ENCODE measurements around the gene TEX10. TPM values are rescaled to one million over a fixed set of nuclear protein-coding genes. Genes with fewer than 3 reads are reported as not detected.
"Not testable (repeated sequence)": the region's sequence is repeated elsewhere in the genome, so short reads cannot be mapped to it uniquely, and the experiment has no call there.

Gene TEX10
- 27.9 and 31.4 TPM in 2 replicates for total RNA-seq
- 12.1 TPM for polyA plus RNA-seq (2012)

DNA sequence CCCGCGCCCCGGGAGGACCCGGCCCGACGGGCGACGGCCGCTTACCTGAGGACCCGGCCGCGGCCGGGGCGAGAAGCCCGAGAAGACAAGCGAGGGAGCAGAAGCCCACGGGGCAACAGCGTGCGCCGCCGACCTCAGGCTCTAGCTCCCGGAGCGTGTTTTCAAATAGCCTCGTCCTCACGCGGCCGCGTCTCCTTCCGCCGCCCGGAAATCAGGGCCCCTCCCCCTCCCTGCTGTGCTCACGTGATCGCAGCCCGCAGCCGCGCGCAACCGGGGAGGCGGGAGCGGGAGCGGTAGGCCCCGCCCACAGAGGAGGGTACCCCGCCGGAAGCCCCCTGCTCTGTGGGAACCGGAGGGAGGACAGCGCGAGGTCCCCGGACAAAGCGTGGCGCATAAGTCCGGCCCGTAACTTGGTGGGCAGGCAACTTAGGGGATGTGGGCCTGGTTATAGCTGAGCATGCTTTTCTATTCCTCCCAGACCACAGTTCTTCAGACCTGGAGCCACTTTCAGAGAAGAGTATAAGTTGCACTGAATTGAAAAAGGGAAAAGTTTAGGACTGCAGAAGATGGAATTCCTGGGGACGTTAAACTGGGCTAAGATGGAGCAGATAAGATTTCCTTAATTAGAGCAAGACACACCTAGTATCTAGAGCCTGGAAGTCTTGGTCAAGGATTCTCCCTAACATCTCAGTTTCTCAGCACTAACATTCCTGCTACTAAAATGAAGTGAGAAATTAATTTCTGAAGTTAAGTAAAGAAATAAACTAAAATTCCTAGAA, at the start of gene TEX10:
Gene TEX10 (minus strand): TSS at position 216 of the 779 bp plus-strand sequence. CDS start 3,579 bp downstream, outside the sequence.
- DNase-seq (ENCODE audit: low read depth), result peak; percentile 90

DNA sequence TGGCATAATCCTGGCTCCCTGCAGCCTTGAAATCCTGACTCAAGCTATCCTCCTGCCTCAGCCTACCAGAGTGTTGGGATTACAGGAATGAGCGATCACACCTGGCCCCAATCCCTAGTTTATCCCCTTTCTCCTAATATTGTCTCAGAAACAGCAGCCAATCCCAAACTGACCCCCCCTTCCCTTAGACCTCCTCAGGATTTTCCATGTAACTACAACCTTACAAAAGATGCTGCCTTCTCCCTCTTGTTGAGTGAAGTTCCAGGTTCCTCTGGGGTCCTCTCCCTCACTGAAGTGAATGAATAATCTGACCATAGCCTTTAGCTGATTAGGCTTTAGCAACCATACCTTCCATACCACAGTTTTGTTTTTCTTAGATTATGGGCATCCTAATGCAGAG, 48.3 kb upstream of the TEX10 start:
- no peak for DNase-seq (ENCODE audit: low read depth)

DNA sequence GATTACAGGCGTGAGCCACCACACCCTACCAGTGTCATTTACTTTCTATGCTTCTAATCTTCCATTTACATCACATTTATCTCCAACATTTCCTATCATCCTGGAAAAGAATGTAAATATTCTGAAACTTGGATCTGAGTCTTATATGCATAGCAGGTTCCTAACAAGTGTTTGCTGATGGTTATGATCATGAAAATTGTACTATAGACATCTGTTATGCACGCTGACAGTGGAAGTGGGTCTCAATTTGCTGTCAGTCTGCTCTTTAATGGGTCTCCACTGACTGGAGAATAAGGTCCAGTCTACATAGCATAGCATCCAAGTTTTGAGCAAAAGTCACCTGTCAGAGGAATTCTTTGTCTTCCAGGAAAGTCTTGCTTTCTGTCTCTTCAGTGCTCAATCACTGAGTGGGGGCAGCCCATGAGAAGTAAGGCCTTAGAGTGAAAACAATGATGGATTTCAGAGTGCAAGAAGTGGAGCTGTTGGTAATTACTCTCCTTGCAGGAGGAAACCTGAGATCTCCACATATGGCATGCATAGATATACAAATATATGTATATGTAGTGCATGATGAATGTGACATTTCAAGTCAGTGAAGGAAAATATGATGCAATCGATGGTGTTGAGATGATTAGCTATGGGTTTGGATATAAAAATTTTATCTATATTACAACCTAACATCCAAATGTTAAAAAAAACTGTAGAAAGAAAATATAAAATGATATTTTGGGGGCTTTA, 45.0 kb upstream of the TEX10 start:
- no peak for DNase-seq (ENCODE audit: low read depth)

DNA sequence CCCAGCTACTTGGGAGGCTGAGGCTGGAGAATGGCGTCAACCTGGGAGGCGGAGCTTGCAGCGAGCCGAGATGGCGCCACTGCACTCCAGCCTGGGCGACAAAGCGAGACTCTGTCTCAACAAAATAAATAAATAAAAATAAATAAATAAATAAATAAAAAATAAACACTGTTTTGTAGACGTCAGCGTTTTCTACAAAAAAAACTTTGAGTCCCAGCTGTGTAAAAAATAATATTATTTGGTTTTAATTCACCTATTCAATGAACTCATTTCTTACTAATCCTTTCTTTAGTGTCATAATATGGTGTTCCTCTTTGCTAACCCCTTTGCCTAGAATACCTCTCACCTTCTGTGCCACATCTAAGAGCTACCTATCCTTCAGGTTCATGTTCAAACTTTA, 44.0 kb upstream of the TEX10 start:
- no peak for DNase-seq (ENCODE audit: low read depth)

DNA sequence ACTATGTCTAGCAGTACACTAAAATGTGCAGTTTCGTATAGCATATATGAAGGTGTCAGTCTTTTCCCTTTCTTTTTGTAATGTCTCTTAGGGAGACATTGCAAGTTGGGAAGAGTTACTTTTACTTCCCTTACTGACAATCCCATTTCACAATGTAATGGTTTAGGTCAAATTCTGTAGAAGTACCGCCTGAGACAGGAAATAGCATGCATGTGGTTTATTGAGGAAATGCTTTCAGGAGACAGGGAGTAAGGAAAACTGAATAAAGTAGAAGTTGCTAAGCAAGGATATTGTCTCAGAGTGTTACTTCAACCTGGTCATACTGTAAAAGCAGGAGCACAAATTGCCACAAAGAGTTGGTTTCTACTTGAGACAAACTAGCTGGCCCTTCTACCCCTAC, 42.1 kb upstream of the TEX10 start:
- DNase-seq (ENCODE audit: low read depth), result no peak

DNA sequence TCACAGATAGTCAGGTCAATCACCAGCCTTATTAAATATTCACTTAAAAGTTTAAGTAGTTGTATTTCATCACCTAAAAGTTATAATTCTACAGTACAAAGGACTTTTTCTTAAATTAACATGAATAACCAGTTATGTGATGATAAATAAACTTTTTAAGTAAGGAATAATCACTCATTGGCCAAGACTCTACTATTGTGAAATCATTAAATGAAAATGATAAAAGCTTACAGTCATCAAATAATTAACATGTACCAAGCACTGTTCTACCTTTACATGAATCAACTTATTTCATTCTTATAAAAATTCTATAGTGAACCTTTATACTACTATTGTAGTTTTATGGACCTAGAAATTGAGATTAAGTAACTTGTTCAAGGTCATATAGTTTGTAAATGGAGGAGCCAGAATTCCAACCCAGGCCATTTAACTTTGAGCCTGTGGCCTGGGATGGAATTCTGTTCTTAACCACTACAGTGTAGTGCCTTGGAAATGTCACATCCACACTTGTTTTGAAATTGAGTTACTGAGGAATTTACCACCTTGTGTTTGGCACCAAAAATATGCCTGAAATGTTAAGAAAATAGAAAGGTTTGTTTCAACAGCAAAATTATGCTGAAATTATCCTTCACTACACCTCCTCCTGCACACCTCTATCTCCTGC, 41.4 kb upstream of the TEX10 start:
- peak; percentile 31 for DNase-seq (ENCODE audit: low read depth)

DNA sequence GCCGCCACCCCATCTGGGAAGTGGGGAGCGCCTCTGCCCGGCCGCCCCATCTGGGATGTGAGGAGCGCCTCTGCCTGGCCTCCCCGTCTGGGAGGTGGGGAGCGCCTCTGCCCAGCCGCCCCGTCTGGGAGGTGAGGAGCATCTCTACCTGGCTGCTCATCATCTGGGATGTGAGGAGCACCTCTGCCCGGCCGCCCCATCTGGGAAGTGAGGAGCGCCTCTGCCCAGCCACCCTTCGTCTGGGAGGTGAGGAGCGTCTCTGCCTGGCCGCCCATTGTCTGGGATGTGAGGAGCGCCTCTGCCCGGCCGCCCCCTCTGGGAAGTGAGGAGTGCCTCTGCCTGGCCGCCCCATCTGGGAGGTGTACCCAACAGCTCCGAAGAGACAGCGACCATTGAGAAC, 40.2 kb upstream of the TEX10 start:
- DNase-seq (ENCODE audit: low read depth), result not testable (repeated sequence)

DNA sequence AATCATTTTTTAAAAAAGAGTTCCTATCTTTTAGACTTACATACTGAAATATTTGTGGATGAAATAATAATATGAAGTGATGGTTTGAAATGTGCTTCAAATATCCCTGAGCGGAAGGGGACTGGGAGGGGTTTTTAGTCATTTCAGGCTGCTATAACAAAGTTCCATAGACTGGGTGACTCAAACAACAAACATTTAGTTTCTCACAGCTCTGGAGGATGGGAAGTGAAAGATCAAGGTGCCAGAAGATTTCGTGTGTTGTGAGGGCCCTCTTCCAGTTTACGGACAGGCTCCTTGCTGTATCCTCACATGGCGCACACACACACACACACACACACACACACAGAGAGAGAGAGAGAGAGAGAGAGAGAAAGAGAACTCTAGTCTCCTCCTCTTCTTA, 27.1 kb upstream of the TEX10 start:
- DNase-seq (ENCODE audit: low read depth), result peak; percentile 60

DNA sequence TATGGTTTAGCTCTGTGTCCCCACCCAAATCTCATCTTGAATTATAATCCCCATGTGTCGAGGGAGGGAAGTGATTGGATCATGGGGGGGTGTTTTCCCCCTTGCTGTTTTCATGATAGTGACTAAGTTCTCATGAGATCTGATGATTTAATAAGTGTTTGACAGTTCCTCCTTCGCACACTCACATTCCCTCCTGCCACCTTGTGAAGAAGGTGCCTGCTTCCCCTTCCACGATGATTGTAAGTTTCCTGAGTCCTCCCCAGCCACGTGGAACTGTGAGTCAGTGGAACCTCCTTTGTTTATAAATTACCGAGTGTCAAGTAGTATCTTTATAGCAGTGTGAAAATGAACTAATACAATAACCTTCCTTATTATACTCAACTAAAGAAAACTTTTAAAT, 24.3 kb upstream of the TEX10 start:
- no peak for DNase-seq (ENCODE audit: low read depth)

DNA sequence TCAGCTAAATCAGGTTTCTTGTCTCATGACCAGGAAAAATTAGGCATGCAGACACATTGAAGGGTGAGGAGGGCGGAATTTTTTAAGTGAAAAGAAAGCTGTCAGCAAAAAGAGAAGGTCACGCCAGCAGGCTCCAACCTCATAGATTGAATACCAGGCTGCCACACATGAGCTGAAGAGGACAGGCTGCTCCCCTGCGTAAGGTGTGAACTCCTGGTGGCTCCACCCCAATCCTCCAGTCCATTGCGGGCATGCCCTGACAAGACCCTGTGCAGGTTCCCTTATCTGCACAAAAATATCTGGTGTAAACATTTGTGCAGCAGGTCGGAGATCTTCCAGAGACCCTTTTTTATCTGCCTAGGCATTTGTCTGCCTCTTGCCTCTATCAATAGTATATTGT, 22.9 kb upstream of the TEX10 start:
- no peak for DNase-seq (ENCODE audit: low read depth)

DNA sequence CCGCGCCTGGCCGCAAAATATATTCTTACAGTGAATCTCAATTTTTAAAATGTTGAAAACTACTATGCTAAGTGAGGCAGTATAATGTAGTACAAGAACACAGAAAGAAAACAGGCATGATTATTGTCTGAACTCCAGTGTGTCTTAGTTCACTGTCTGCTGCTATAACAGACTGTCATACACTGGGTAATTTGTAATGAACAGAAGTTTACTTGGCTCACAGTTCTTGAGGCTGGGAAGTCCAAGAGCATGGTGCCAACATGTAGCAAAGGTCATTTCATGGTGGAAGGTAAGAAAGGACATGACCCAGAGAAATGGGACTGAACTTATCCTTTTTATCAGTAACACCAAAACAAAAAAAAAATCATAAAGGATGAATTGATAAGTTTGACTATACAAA, 19.9 kb upstream of the TEX10 start:
- no peak for DNase-seq (ENCODE audit: low read depth)

DNA sequence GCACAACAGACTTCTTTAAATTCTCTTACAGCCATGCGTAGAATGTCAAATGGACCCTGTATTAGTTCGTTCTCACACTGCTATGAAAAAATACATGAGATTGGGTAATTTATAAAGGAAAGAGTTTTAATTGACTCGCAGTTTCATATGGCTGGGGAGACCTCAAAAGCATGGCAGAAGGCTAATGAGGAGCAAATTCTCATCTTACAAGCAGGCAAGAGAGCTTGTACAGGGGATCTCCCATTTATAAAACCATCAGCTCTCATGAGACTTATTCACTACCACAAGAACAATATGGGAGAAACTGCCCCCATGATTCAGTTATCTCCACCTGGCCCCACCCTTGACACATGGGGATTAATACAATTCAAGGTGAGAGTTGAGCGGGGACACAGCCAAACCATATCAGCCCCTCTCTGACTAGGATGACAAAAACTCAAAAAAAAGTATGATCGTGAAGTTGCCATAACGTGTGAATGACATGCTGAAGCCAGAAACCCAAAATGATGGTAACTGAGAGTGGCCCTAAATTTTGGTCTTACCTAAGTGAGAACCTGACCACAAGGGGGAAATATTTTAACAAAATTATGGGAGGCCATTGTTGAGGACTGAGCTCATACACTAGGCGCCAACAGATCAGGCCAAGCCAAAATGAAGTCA, 17.5 kb upstream of the TEX10 start:
- DNase-seq (ENCODE audit: low read depth), result no peak

DNA sequence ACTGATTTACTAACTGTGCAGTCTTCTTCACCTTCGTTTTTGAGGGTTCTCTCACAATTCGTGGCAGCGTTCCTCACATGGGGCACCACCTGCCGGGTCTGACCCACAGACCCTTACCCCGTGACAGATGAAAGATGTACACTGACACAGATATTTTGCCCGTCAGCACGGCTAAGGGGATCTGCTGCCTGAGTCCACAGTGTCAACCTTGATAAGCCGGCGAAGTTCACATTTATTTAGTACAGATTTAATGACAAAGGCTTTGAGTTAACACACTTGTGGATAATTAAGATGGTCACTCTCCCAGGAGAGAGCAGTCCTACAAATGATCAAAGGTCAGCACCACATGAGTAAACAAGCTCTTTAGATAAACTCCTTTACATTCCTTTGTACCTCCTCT, 15.9 kb upstream of the TEX10 start:
- DNase-seq (ENCODE audit: low read depth), result no peak

DNA sequence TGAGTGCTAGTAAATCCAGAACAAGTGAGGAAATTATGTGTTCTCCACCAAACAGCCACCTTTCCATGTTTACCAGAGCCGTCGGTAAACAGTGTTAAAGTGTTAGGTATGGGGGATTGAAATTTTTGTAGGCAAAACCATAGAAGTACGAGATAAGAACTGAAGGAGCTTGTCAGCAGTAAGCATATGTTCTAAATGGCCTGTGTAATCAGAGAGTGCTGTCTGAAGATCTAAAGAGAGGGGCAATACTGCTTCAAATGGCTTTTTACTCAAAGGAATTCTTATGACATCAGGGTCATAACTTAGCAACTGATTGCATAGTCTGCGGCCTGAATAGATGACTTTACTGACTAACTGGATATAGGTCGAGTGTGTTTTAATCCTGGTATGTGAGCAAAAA, 13.4 kb upstream of the TEX10 start:
- DNase-seq (ENCODE audit: low read depth), result no peak

DNA sequence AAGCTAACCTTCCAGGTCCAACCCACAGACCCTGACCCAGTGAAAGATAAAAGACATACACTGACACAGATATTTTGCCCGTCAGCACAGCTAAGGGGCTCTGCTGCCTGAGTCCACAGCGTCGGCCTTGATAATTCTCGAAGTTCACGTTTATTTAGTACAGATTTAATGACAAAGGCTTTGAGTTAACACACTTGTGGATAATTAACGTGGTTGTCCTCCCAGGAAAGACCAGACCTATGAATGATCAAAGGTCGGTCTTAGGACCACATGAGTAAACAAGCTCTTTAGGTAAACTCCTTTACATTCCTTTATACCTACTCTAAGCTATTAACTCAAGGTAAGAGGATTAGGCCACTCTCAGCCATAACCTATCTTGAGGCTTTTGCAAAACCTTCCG, 11.3 kb upstream of the TEX10 start:
- DNase-seq (ENCODE audit: low read depth), result no peak

DNA sequence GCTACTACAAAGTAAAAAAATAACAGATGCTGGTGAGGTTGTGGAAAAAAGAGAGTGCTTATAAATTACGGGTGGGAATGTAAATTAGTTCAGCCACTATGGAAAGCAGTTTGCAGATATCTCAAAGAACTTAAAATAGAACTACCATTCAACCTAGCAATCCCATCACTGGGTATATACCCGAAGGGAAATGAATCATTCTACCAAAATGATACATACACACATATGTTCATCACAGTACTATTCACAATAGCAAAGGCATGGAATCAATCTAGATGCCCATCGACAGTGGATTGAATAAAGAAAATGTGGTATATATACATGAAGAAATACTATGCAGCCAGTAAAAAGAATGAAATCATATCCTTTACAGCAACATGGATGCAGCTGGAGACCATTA, 6.3 kb upstream of the TEX10 start:
- no peak for DNase-seq (ENCODE audit: low read depth)

DNA sequence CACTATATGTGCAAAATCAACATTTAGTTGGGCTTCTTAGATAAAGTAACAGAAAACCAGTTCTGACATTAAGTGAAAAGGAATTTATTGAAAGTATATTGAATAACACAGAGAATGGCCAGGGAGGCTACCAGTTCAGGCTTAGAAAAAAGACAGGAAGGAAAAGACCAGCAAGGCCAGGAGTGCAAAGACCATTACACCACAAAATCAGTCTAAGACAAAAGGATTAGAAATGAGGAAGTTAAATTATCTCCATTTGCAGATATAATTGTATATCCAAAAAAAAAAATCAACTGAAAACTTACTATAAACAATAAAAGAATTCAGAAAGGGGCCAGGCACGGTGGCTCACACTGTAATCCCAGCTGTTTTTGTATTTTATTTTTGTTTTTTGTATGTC, 4.8 kb upstream of the TEX10 start:
- no peak for DNase-seq (ENCODE audit: low read depth)

DNA sequence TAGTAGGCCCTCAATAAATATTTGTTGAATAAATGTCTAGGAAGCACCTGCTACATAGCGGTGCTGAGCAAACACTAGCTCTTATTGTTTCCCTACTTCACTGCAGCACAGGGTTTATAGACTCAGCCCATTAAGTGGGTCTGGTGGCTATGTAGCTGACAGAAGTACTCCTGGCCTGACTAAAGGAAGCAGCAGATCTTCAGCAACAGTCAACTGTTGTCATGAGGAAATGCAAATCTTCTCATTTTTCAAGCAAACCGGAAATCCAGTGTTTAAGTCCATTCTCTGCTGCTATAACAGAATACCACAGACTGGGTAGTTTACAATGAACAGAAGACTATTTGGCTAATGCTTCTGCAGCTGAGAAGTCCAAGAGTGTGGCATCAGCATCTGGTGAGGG, 2.8 kb upstream of the TEX10 start:
- DNase-seq (ENCODE audit: low read depth), result no peak

DNA sequence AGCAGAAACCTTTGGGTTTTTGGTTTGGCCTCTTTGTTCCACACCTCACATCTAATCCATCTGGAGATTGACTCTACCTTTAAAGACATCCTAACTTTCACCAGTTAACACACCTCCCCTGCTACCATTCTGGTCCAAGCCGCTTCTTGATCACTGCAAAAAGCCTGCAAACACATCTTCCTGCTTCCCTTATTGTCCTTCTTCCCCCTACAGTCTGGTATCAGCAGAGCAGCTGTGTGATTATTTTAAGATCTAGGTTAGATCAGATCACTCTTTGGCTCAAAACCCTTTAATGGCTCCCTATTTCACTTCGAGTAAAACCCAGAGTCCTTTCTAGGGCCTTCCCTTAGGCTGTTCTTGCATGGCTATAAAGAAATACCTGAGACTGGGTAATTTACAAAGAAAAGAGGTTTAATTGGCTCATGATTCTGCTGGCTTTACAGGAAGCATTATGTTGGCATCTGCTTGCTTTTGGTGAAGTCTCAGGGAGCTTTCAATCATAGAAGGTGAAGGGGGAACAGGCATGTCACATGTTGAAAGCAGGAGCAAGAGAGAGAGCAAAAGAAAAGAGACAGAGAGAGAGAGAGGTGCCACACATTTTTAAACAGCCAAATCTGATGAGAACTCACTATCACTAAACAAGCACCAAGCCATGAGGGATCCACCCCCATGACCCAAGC, 1.5 kb upstream of the TEX10 start:
- DNase-seq (ENCODE audit: low read depth), result peak; percentile 33

DNA sequence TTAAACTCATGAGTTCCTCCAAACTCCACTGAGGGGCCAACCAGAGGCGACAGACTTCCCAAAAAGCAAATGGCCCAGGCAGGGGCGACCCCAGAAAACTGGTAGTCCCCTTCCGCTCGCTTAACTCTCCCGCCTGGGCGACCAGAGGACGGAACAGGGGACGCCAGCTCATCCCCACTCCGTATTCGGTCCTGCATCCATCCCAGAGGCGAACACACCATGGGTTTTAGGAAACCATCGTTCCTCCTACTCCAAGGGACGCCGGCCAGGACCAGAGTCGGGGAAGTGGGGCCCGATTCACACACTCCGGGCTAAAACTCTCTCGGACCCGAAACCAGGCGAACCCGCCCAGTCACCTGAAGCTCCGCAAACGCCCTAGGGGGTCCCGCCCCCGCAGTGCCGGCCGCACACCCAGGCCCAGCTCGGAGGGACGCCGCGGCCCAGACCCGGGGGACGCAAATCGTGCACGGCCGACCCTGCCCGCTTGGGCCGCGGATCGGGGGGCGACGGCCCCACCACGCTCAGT, 478 bp downstream of the TEX10 start:
- DNase-seq (ENCODE audit: low read depth), result peak; percentile 28

DNA sequence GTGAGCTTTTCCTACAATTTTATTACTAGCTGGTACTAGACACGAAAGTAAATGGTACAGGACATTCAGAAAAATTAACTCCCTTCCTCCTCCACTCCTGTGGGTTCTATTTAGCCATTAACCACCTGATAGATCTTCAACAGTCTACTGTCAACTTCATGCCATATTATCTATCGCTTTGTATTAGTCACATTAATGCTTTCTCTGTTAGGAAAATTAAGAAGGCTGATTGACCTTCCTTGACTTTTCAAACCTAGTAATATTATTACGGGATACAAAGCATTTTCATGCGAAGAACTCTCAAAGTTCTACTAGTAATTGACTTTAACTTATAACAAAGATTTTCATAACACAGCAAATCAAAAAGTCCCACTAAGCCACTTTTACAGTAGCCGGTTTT, 1.2 kb downstream of the TEX10 start:
- DNase-seq (ENCODE audit: low read depth), result no peak

Measured in myocyte (in vitro differentiated cells).